ENCODE results near the gene ZEB1. TPM values are rescaled to one million over a fixed set of nuclear protein-coding genes. Genes with fewer than 3 reads are reported as not detected.

Gene ZEB1
- total RNA-seq, 4 donors from 2014 or later: 124 to 189 (median 154) TPM

DNA sequence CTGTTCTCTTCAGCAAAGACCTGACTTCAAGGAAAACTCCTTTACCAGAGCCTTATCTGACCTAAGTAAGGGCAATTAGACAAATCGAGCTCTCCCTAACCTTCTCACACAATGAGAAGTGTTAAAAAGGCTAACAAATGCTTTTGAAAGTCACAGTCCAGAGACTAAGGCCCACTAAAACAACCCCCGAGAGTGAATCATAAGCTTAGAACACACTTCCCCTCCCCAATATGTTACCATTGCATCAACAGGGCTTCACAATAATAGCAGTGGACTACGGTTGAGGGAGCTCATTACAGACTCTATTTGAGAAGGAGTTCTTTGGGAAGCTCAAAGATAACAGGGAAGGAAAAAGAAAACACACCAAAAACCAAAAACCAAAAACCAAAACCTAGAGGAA is 28.6 kb upstream of the ZEB1 start:
- H3K36me3 ChIP-seq: no peaks in the 10 kb centered on the region
- no peaks in the 10 kb centered on the region for H3K4me1 ChIP-seq
- H3K9me3 ChIP-seq: no peaks in the 10 kb centered on the region
- intact Hi-C loops (cut with DNase I): no loop called here
- no peaks in the 10 kb centered on the region for H3K27me3 ChIP-seq
- 80% methylated on average over 3 of the region's 3 CpGs for WGBS
- H3K4me3 ChIP-seq: no peak overlapping the region
- H3K27ac ChIP-seq (replicated peaks in 1 of 4): no peak overlapping the region
- TF ChIP-seq, protein P1, sequence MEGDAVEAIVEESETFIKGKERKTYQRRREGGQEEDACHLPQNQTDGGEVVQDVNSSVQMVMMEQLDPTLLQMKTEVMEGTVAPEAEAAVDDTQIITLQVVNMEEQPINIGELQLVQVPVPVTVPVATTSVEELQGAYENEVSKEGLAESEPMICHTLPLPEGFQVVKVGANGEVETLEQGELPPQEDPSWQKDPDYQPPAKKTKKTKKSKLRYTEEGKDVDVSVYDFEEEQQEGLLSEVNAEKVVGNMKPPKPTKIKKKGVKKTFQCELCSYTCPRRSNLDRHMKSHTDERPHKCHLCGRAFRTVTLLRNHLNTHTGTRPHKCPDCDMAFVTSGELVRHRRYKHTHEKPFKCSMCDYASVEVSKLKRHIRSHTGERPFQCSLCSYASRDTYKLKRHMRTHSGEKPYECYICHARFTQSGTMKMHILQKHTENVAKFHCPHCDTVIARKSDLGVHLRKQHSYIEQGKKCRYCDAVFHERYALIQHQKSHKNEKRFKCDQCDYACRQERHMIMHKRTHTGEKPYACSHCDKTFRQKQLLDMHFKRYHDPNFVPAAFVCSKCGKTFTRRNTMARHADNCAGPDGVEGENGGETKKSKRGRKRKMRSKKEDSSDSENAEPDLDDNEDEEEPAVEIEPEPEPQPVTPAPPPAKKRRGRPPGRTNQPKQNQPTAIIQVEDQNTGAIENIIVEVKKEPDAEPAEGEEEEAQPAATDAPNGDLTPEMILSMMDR (IDR thresholded peaks at IDR 0.05): no peak
- TF ChIP-seq POLR2AphosphoS5 (IDR thresholded peaks at IDR 0.05) (no peak), EP300 (IDR thresholded peaks at IDR 0.05) (no peak), POLR2A (IDR thresholded peaks at IDR 0.05; ENCODE audit: low read depth) (no peak)
- no peak for DNase-seq (ENCODE audit: extremely low spot score)

DNA sequence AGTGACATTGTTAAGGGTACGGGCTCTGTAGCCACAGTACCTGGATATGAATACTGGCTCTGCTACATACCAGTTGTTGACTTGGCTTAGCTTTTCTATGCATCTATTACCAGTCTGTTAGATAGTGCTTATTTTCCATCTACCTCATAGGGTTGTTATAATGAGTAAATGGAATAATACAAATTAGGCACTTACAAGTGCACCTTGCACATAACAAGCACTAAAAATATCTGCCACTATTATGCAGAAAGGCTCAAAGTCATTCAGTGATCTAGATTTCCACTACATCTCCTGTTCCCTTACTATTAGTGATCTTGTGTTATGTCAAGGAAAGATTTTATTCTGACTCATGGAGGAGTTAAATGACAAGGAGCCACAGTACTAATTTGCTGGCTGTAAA is 27.9 kb upstream of the ZEB1 start:
- Histone ChIP-seq H3K9me3 (no peaks in the 10 kb centered on the region), H3K27me3 (no peaks in the 10 kb centered on the region), H3K27ac (replicated peaks in 1 of 4) (no peak overlapping the region), H3K4me3 (no peak overlapping the region), H3K4me1 (no peaks in the 10 kb centered on the region), H3K36me3 (no peaks in the 10 kb centered on the region)
- TF ChIP-seq, protein P1 (IDR thresholded peaks at IDR 0.05): no peak
- TF ChIP-seq POLR2AphosphoS5 (IDR thresholded peaks at IDR 0.05) (no peak), POLR2A (IDR thresholded peaks at IDR 0.05; ENCODE audit: low read depth) (no peak), EP300 (IDR thresholded peaks at IDR 0.05) (no peak)
- WGBS: 95% methylated on average over 1 of the region's 1 CpG
- DNase-seq (ENCODE audit: extremely low spot score): no peak
- intact Hi-C loops (cut with DNase I): no loop called here

DNA sequence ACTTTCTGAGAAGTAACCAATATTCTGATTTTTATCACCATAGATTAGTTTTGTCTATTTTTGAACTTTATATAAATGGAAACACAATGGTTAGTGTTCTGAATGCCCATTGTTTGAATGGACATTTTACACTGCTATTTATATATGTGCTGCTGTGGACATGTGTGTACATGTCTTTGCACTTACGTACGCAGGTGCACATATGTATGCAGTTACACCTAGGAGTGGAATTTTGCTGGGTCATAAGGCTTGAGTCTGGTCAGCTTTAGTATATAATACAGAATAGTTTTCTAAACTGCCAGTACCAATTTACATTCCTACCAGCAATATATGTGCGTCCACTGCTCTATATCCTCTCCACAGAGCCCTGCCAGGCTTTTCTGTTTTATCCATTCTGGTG is 24.5 kb upstream of the ZEB1 start:
- TF ChIP-seq, protein P1 (IDR thresholded peaks at IDR 0.05): no peak
- TF ChIP-seq EP300 (IDR thresholded peaks at IDR 0.05) (no peak), POLR2AphosphoS5 (IDR thresholded peaks at IDR 0.05) (no peak), POLR2A (IDR thresholded peaks at IDR 0.05; ENCODE audit: low read depth) (no peak)
- 95% methylated on average over 3 of the region's 3 CpGs for WGBS

DNA sequence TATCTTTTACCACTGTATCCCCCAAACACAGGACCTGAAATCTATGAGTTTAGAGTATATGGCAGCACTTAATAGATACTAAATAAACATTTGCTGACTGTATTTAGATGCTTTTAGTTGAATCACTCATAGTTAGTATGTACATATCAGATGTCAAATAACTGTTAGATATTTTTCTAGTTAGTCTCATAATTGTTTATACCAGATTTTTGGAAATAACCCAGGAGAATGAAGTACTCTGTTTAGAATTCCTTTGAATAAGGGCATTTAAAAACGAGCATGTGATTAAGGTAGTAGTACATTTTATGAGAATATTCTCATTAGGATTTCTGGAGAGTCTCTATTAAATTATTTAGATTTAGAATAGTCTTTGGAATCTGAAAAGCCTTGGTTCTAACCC is 22.3 kb upstream of the ZEB1 start:
- WGBS: 51% methylated on average over 1 of the region's 1 CpG
- TF ChIP-seq, protein P1 (IDR thresholded peaks at IDR 0.05): no peak
- TF ChIP-seq POLR2AphosphoS5 (IDR thresholded peaks at IDR 0.05): no peak
- TF ChIP-seq EP300 (IDR thresholded peaks at IDR 0.05): no peak
- no peak for TF ChIP-seq POLR2A (IDR thresholded peaks at IDR 0.05; ENCODE audit: low read depth)

More for the DNA sequence above, 24.5 kb upstream of the ZEB1 start:
- no peaks in the 10 kb centered on the region for H3K4me1 ChIP-seq
- no peaks in the 10 kb centered on the region for H3K36me3 ChIP-seq
- H3K4me3 ChIP-seq: no peak overlapping the region
- no peak overlapping the region for H3K27ac ChIP-seq (replicated peaks in 1 of 4)
- intact Hi-C loops (cut with DNase I): no loop called here
- no peaks in the 10 kb centered on the region for H3K27me3 ChIP-seq
- no peak for DNase-seq (ENCODE audit: extremely low spot score)
- no peaks in the 10 kb centered on the region for H3K9me3 ChIP-seq

DNA sequence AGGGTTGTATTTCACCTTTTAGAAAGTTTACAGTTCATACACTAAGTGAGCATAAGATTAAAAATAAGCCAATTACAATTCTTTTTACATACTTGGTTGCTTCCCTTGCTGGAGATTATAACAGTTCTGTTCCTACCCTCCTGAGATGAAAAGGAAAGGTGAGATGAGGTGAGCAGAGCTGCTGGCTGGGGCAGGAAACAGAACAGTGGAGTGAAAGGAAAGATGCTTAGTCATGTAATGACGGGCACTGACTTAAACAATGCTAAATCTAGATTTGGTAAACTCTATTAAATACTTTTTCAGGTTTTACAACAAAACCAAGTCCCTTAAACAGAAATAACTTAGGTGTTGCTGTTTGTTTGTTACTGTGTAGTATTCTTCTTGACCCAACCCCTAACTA is 19.9 kb upstream of the ZEB1 start:
- Histone ChIP-seq H3K27me3 (no peaks in the 10 kb centered on the region), H3K4me3 (no peak overlapping the region), H3K27ac (replicated peaks in 1 of 4) (no peak overlapping the region), H3K36me3 (no peaks in the 10 kb centered on the region), H3K9me3 (no peaks in the 10 kb centered on the region), H3K4me1 (no peaks in the 10 kb centered on the region)
- TF ChIP-seq POLR2A (IDR thresholded peaks at IDR 0.05; ENCODE audit: low read depth) (no peak), EP300 (IDR thresholded peaks at IDR 0.05) (no peak), POLR2AphosphoS5 (IDR thresholded peaks at IDR 0.05) (no peak)
- TF ChIP-seq, protein P1 (IDR thresholded peaks at IDR 0.05): no peak
- DNase-seq (ENCODE audit: extremely low spot score): no peak
- WGBS: 52% methylated on average over 1 of the region's 1 CpG
- intact Hi-C loops (cut with DNase I): no loop called here

More for the DNA sequence above, 22.3 kb upstream of the ZEB1 start:
- no peak for DNase-seq (ENCODE audit: extremely low spot score)
- no peak overlapping the region for H3K4me3 ChIP-seq
- H3K36me3 ChIP-seq: no peaks in the 10 kb centered on the region
- no peaks in the 10 kb centered on the region for H3K4me1 ChIP-seq
- no peaks in the 10 kb centered on the region for H3K27me3 ChIP-seq
- no peaks in the 10 kb centered on the region for H3K9me3 ChIP-seq
- intact Hi-C loops (cut with DNase I): no loop called here
- H3K27ac ChIP-seq (replicated peaks in 1 of 4): no peak overlapping the region

Measured in esophagus muscularis mucosa (tissue), 4 donors.